HEK293 (cell line): Measurements from ENCODE around the gene UBR1.

Source experiments
- ZNF248 ChIP-seq: fragments of 450-650 bp; formaldehyde crosslinking; IDR thresholded peaks from 2 replicates; pipeline ENCODE4 v1.5.1; 2017; ENCODE audit warnings: missing biosample characterization, missing genetic modification characterization
- ZNF404 ChIP-seq: fragments of 450-650 bp; formaldehyde crosslinking; IDR thresholded peaks from 2 replicates; pipeline ENCODE4 v1.5.1; 2017; ENCODE audit warnings: missing biosample characterization, missing genetic modification characterization
- ZNF530 ChIP-seq: fragments of 450-650 bp; formaldehyde crosslinking; IDR thresholded peaks from 2 replicates; pipeline ENCODE4 v1.5.1; 2016; ENCODE audit warnings: low read depth, missing biosample characterization, missing genetic modification characterization
- ZNF629 ChIP-seq: fragments of 450-650 bp; formaldehyde crosslinking; IDR thresholded peaks from 2 replicates; pipeline ENCODE4 v1.5.1; 2017; ENCODE audit warnings: missing biosample characterization, missing genetic modification characterization
- TF ChIP-seq, protein P1 (sequence below): fragments of 450-650 bp; formaldehyde crosslinking; IDR thresholded peaks from 2 replicates; pipeline ENCODE4 v1.5.1; 2016; ENCODE audit warnings: missing biosample characterization, missing genetic modification characterization
- TF ChIP-seq, protein P2 (sequence below): IDR thresholded peaks from 2 replicates; pipeline ENCODE4 v1.6.1; 2011; ENCODE audit warnings: mild to moderate bottlenecking, low read depth, low read length, borderline replicate concordance

DNA sequence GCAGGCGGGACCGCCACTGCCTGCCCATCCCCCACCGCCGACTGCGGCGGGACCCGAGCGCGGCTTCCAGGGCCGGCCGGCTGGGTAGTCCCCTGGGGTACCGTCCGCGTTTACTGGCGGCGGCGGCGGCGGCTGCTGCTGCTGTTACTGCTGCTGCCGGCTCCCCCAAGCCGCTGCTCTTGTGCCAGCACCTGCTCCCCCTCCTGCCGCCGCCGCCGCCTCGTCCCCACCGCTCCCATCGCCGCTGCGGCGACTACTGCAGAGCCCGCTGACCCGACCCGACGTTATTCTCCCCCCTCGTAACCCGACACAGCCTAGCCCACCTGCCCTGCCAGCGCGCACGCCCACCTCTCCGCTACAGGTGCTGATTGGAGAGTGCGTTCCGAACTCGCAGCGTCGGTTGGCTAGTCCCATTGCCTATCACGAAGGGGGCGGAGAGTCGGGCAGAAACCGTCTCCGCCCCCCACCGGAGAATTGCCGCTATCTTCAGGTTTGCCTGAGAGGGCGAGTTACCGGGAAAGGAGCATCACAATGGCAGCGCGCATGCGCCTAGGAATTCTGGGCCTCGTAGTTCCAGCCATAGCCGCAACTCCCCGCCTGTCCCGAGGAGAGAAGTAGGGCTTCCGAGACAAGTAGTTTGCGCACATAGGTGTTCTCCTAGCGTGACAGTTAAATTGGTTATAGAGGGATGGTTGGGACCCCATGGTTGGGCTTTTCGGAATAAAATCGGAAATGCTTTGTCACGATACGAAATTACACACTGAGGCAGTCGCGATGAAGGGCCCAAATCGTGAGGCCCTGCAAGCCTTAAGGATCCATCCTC is 185.1 kb downstream of the UBR1 start, which contains the start of gene TTBK2:
- TF ChIP-seq, protein P1, sequence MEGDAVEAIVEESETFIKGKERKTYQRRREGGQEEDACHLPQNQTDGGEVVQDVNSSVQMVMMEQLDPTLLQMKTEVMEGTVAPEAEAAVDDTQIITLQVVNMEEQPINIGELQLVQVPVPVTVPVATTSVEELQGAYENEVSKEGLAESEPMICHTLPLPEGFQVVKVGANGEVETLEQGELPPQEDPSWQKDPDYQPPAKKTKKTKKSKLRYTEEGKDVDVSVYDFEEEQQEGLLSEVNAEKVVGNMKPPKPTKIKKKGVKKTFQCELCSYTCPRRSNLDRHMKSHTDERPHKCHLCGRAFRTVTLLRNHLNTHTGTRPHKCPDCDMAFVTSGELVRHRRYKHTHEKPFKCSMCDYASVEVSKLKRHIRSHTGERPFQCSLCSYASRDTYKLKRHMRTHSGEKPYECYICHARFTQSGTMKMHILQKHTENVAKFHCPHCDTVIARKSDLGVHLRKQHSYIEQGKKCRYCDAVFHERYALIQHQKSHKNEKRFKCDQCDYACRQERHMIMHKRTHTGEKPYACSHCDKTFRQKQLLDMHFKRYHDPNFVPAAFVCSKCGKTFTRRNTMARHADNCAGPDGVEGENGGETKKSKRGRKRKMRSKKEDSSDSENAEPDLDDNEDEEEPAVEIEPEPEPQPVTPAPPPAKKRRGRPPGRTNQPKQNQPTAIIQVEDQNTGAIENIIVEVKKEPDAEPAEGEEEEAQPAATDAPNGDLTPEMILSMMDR (tag by site-specific recombination) = no peak
- TF ChIP-seq, protein P2, sequence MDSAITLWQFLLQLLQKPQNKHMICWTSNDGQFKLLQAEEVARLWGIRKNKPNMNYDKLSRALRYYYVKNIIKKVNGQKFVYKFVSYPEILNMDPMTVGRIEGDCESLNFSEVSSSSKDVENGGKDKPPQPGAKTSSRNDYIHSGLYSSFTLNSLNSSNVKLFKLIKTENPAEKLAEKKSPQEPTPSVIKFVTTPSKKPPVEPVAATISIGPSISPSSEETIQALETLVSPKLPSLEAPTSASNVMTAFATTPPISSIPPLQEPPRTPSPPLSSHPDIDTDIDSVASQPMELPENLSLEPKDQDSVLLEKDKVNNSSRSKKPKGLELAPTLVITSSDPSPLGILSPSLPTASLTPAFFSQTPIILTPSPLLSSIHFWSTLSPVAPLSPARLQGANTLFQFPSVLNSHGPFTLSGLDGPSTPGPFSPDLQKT = no peak
- TF ChIP-seq ZNF404 (tag by site-specific recombination) (no peak), ZNF629 (tag by site-specific recombination) (no peak), ZNF248 (tag by site-specific recombination) (no peak), ZNF530 (tag by site-specific recombination) (no peak)
